Adrenal gland (tissue), 5 donors: ENCODE measurements around the gene ADAMTSL5.

ENCODE experiments used
- CTCF ChIP-seq, 6 experiments: fragments of 450-650 bp in 4 of 6; fragments of 200-600 bp in 2 of 6; sonication (generic) in 1 of 6; IDR thresholded peaks; 1 replicate in 5 of 6; 2 replicates in 1 of 6; pipeline versions ENCODE4 v1.5.1 to v1.8.0; 2016 to 2021; ENCODE audit warnings: antibody characterized with exemption in 6 of 6, mild to moderate bottlenecking in 2 of 6, moderate library complexity in 1 of 6
- POLR2A ChIP-seq, 2 donors: fragments of 450-650 bp; IDR thresholded peaks; one replicate each; pipeline ENCODE4 v1.6.1; 2017; ENCODE audit warnings: antibody characterized with exemption in 2 of 2, mild to moderate bottlenecking in 2 of 2, moderate library complexity in 1 of 2
- donor health status: DM: no; HTN: no; CAD: no.

GRCh38 chr19:1459479-1459878 lies 53.3 kb downstream of the ADAMTSL5 start:
- TF ChIP-seq CTCF (IDR thresholded peaks at IDR 0.05) (no peak), POLR2A (IDR thresholded peaks at IDR 0.05) (no peak)
